ENCODE measurements around the gene TESMIN.

TESMIN gene

DNA sequence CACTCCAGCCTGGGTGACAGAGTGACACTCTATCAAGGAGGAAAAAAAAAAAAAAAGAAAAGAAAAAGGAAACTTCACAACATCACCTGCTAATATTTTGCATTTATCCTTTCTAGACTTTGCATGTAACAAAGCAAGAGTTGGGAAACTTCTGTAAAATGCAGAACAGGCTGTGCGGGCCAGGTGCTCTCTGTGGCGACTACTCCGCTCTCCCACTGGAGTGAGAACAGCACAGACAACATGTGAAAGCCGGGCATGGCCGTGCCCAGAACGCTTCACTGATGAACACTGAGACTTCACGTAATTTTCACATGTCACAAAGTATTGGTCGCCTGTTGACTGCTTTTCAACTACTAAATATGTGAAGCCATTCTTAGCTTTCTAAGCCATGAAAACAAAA, 15.5 kb upstream of the TESMIN start:
- no peak for DNase-seq
- peaks cover 4% of the 10 kb centered on the region for H3K27me3 Mint-ChIP-seq (ENCODE audit: low read depth, poor library complexity)
- no peak overlapping the region for H3K4me3 Mint-ChIP-seq
- no peaks in the 10 kb centered on the region for H3K36me3 Mint-ChIP-seq (ENCODE audit: low read depth)
- TF ChIP-seq, protein P1, sequence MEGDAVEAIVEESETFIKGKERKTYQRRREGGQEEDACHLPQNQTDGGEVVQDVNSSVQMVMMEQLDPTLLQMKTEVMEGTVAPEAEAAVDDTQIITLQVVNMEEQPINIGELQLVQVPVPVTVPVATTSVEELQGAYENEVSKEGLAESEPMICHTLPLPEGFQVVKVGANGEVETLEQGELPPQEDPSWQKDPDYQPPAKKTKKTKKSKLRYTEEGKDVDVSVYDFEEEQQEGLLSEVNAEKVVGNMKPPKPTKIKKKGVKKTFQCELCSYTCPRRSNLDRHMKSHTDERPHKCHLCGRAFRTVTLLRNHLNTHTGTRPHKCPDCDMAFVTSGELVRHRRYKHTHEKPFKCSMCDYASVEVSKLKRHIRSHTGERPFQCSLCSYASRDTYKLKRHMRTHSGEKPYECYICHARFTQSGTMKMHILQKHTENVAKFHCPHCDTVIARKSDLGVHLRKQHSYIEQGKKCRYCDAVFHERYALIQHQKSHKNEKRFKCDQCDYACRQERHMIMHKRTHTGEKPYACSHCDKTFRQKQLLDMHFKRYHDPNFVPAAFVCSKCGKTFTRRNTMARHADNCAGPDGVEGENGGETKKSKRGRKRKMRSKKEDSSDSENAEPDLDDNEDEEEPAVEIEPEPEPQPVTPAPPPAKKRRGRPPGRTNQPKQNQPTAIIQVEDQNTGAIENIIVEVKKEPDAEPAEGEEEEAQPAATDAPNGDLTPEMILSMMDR (IDR thresholded peaks at IDR 0.05), result no peak
- peaks cover 29% of the 10 kb centered on the region for H3K4me1 Mint-ChIP-seq
- H3K27ac Mint-ChIP-seq, result no peak overlapping the region
- H3K9me3 Mint-ChIP-seq, result no peaks in the 10 kb centered on the region

DNA sequence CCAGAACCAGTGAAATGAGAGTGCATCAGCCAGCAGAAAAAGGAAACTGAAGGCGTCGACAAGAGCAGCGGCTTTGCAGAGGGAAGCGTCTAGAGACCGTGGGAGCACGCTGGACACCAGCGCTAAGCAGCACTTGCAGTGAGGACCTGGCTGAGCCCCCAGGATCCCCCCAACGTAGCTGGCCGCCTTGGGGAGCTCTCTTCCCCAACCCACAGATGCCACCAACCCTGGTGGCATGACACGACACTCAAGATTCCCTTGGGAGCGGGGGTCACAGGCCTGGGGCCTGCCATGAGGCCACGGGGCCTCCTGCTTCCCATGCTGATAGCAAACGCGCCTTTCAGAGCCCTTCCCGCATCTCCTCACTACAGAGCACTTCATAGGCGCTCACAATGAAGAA, 13.4 kb upstream of the TESMIN start:
- peaks cover 22% of the 10 kb centered on the region for H3K4me1 Mint-ChIP-seq
- no peak overlapping the region for H3K27ac Mint-ChIP-seq
- DNase-seq, result no peak
- H3K27me3 Mint-ChIP-seq (ENCODE audit: low read depth, poor library complexity), result peaks cover 7% of the 10 kb centered on the region
- H3K36me3 Mint-ChIP-seq (ENCODE audit: low read depth), result no peaks in the 10 kb centered on the region
- TF ChIP-seq, protein P1 (IDR thresholded peaks at IDR 0.05), result no peak
- H3K4me3 Mint-ChIP-seq, result no peak overlapping the region
- H3K9me3 Mint-ChIP-seq, result no peaks in the 10 kb centered on the region

DNA sequence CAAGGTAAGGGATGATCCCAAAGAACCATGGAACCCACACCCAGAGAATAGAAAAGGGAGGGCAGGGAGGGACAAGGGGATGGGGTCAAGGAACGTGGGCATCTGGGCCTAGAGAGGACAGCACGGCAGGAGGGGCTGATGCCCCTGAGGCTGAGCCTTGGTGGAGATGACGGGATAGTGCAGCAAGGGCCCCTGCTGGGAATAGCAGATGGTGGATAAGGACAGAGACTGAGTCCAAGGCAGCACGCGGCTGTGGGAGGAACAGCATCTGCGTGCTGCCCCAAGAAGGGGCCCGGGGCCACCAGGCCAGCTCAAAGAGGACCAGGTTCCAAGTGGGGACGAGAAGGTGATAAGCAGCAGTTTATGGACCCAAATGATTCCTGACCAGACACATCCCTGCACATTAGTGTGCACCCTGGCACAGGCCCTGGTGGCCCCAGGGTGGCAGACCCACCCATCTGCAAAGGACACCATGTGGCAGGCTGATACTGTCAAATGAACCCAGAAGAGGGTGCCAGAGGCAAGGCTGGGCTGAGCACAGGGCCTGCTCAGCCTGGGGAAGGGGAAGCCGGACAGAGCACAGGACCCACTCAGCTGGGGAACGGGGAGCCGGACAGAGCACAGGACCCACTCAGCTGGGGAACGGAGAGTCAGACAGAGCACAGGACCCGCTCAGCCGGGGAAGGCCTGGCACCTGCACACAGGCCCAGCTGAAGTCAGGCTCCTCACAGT, 12.8 kb upstream of the TESMIN start:
- TF ChIP-seq, protein P1 (IDR thresholded peaks at IDR 0.05), result no peak
- Mint-ChIP-seq H3K9me3 (no peaks in the 10 kb centered on the region), H3K36me3 (ENCODE audit: low read depth) (no peaks in the 10 kb centered on the region), H3K27me3 (ENCODE audit: low read depth, poor library complexity) (peaks cover 3% of the 10 kb centered on the region), H3K4me1 (peaks cover 22% of the 10 kb centered on the region), H3K27ac (no peak overlapping the region), H3K4me3 (no peak overlapping the region)
- no peak for DNase-seq

DNA sequence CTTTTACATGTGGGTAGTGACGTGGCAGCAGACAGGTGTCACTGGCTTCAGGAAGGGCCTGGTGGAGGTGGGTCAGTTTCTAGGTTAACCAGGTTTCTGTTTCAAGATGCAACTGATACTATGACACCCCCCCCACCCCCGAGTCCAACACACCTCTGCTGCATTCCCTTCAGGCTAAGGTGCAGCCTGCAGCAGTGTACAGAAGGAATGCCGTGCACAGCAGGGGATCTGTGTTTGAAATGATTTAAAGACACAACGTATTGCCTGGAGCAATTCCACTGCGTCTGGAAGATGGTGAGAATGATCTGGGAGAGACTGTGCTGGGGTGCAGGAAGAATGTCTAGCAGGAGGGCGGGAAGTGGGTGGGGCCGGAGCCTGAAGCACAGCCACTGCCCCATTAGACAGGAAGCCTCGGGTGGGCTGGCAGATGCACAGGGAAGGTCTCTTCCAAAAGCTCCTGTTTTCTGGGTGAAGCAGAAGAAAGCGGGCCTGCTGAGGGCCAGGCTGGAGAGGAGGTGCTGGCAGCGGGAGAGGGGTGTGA, 11.9 kb upstream of the TESMIN start:
- Mint-ChIP-seq H3K27ac (peak overlapping the region; percentile 60), H3K4me3 (no peak overlapping the region), H3K27me3 (ENCODE audit: low read depth, poor library complexity) (peaks cover 3% of the 10 kb centered on the region), H3K36me3 (ENCODE audit: low read depth) (no peaks in the 10 kb centered on the region), H3K4me1 (peaks cover 22% of the 10 kb centered on the region), H3K9me3 (no peaks in the 10 kb centered on the region)
- peak; percentile 36 for DNase-seq
- TF ChIP-seq, protein P1 (IDR thresholded peaks at IDR 0.05), result no peak

DNA sequence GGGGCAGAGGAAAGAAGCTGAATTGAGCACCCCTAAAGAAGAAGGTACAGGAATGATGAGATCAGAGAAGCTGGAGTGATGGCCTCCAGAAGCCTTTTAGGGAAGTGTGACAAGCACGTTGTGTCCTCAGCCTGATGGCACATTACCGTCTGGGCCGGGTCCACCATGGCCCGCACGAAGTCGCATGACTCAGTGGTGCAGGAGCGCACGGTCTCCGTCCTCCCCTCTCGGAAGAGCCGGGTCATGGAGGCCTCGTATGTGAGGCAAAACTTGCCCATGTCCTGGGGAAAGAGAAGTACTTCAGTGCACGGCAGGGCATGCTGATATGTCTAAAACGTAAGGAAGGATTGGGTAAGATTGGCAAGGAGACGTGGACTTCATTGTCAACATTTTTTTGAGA, 11.2 kb upstream of the TESMIN start:
- TF ChIP-seq, protein P1 (IDR thresholded peaks at IDR 0.05), result no peak
- peaks cover 6% of the 10 kb centered on the region for H3K27me3 Mint-ChIP-seq (ENCODE audit: low read depth, poor library complexity)
- H3K4me3 Mint-ChIP-seq, result no peak overlapping the region
- H3K27ac Mint-ChIP-seq, result peak overlapping the region; percentile 53
- no peaks in the 10 kb centered on the region for H3K9me3 Mint-ChIP-seq
- DNase-seq, result no peak
- no peaks in the 10 kb centered on the region for H3K36me3 Mint-ChIP-seq (ENCODE audit: low read depth)
- peaks cover 22% of the 10 kb centered on the region for H3K4me1 Mint-ChIP-seq

DNA sequence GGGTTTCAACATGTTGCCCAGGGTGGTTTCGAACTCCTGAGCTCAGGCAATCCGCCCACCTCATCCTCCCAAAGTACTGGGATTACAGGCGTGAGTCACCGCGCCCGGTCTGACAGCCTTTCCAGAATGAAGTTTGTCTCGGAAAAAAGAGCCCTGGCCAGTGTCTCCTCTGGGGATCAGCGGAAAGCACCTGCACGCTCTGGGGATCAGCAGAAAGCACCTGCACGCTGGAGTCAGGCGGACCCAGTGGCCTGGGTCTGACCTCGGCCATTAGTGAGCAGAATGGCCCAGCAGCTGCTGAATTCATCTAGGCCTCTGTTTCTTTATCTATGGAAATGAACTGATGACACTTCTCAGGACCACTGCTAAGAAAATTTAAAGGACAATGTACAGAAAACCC, 10.5 kb upstream of the TESMIN start:
- Mint-ChIP-seq H3K4me3 (no peak overlapping the region), H3K4me1 (peaks cover 25% of the 10 kb centered on the region), H3K27me3 (ENCODE audit: low read depth, poor library complexity) (peaks cover 6% of the 10 kb centered on the region), H3K9me3 (no peaks in the 10 kb centered on the region), H3K27ac (no peak overlapping the region), H3K36me3 (ENCODE audit: low read depth) (no peaks in the 10 kb centered on the region)
- TF ChIP-seq, protein P1 (IDR thresholded peaks at IDR 0.05), result no peak
- DNase-seq, result no peak

All from nephron progenitor cell (in vitro differentiated cells).